CD4-positive, alpha-beta T cell treated with Interleukin-4 for 4 hours (primary cell): ENCODE results near the gene LRP3.
"Not testable (repeated sequence)": the region's sequence is repeated elsewhere in the genome, so short reads cannot be mapped to it uniquely, and the experiment has no call there.

Experiments
- DNase-seq: peaks from one replicate; pipeline ENCODE4 v3.0.0-alpha.2; 2020

Gene LRP3

GRCh38 chr19:33203529-33203928, 9.4 kb downstream of the LRP3 start:
- no peak for DNase-seq

DNA sequence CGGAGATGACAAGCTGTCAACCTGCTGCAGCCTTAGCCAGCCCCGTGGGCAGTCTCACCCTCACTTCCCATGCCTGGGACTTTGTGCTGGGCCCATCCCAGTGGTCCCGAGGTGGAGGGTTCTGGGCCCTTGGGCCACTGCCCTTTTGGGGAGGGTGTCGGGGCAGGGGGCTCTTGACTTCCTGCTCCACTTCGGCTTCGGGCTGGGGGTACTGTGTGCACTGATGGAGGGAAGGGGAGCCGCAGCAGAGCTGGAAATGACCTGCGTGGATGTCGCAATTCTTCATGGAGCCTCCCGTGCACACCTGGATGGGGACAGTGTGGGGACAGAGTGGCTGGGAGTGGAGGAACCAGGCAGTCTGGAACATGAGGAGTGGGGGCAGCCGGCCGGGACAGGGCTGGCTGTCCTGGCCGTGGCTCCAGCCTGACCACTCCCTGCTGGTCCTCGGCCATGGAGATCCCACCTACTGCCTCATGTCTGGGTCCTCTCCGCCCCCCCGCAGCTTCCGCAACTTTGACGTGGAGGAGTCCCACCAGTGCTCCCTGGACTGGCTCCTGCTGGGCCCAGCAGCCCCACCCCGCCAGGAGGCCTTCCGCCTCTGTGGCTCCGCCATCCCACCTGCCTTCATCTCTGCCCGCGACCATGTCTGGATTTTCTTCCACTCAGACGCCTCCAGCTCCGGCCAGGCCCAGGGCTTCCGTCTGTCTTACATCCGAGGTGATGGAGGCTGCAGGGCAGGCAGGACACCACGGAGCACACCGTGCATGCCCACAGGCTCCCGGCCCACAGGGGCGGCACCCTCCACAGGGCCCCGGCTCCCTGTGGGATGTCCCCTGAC, 10.2 kb downstream of the LRP3 start:
- no peak for DNase-seq

- DNase-seq, result no peak
These were observed 11.0 kb downstream of the LRP3 start for GRCh38 chr19:33205110-33205509.

- no peak for DNase-seq
These were observed 11.6 kb downstream of the LRP3 start for GRCh38 chr19:33205531-33206260.

- DNase-seq, result no peak
These were observed 12.3 kb downstream of the LRP3 start for GRCh38 chr19:33206261-33207039.

GRCh38 chr19:33207040-33207620, 13.0 kb downstream of the LRP3 start:
- no peak for DNase-seq

- no peak for DNase-seq
These were observed 13.8 kb downstream of the LRP3 start for GRCh38 chr19:33207903-33208302.

DNA sequence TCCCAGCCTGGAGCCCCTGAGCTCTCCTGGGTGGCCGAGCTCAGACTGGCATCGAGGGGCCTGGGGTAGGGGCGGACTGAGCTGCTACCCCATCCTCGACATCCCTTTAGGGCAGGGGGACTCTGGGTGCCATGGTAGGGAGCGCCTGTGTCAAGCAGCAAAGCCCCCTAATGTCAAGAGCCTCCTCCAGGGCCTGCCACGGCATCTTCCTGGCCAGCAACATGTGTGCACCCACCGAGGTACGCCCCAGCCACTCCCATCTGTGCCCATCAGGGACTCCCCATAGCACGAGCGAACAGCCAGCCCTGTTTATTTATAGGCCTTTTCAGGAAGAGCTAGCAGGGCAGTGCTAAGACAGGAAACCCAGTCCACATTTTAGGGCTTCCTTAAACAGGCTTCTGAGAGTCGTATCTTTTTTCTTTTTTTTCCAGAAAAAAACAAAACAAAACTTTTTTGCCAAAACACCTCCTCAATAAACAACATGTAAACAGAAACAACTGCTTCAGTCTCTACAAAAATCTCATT, 14.3 kb downstream of the LRP3 start:
- DNase-seq, result no peak

DNA sequence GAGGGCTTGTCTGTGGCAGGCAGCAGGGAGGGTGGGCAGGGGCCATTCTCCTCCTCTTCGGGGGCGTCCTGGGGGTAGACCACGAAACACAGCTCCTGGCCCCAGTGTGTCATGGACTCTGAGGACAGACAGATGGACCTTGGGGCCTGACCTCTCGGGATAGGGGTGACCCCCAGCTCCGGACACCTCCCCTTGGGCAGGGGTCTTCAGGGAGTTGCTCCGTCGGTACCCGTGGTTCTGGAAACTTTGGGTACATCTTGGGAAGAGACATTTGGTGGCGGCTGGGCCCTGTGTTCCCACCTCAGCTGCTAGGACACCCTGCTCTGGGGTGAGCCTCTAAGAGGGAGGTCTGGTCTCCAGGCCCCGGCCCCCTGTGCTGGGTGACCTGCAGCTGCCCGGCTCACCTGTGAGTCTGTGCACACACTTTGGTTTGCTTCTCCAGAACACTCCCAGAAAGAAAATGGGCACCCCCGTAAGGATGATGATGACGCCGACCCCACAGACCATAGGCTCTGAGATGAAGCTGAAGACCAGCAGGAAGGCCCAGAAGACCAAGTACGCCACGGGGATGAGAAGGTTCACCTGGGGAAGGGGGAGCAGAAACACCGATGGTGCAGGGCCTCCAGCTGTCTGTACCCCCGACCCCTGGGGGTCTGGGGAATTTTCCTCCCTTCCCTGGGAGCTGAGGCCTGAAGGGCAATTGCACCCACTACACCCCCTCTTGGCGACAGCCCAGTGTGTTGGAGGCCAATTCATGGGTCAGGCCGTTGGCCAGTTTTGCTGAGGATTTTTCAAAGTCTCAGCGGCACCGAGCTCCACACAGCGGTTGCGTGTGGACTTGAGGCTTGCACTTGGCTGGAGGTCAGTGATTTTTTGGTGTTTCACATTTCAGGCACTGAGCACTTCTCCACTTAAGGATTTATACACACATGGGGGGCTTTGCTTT, 15.0 kb downstream of the LRP3 start:
- DNase-seq, result no peak

DNA sequence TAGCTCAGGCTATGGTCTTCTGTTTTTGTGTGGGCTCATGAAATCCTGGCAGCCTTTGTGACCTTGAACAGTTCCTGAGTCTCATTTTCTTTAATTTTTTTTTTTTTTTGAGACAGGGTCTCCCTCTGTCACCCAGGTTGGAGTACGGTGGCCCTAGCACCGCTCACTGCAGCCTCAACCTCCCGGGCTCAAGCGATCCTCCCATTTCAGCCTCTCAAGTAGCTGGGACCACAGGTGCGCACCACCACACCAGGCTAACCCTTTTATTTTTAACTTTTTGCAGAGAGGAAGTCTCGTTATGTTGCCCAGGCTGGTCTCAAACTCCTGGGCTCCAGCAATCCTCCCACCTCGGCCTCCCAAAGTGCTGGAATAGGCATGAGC, 15.7 kb downstream of the LRP3 start:
- DNase-seq, result not testable (repeated sequence)

DNA sequence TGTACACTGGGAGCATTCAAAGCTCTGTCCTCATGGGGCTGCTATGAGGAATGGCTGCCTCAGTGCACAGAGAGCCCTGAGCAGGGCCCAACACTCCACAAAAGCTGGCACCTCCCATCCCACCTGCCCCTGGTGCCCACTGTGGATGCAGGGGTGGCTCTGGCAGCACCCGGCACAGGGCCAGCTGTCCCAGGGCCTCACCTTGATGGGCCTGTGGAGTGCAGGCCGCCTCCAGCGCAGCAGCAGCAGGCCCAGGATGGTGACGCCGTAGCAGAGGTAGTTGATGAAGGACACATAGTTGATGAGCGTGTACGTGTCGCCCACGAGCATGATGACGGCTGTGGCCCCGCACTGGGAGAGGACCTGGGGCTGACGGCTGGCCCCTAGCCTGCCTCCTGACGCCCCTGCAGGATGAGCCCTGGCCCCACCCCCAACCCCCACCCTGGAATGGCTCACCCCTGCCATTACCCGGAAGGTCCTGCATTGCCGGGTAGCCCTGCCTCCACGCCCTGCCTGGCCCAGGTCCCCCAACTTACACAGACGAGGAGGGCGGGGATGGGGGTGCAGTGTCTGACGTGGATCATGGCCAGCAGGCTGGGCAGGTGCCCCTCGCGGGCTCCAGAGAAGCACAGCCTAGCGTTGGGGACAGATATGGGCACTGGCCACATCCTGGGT, 16.3 kb downstream of the LRP3 start:
- DNase-seq, result no peak

DNA sequence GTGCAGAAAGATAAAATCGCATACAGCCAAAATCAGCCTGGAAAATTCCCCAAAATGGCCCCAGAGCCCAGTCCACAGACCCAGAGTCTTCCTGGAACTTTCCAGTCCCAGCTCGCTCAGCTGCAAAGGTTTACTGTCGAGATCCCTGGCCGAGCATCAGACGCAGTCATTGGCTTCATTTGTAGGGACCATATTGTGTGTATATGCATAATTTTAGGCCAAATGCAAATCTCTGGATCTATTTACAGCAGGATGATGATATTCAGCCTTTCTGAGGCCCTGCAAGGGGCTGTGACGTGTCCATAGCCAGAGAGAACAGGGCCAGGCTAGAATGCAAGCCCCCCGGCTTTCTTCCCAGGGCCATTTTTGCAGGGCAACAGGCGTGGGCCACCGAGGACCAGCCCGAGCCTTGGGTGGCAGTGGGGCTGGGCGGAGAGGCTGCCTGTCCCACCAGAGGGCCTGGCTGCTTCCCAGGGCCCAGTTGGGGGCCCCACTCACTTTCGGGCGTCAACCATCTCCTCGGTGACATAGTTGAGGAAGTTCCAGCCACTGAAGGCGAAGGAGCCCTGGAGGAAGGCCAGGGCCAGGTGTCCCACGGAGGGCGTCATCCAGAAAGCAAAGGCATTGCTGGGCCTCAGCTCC, 17.8 kb downstream of the LRP3 start:
- no peak for DNase-seq

DNA sequence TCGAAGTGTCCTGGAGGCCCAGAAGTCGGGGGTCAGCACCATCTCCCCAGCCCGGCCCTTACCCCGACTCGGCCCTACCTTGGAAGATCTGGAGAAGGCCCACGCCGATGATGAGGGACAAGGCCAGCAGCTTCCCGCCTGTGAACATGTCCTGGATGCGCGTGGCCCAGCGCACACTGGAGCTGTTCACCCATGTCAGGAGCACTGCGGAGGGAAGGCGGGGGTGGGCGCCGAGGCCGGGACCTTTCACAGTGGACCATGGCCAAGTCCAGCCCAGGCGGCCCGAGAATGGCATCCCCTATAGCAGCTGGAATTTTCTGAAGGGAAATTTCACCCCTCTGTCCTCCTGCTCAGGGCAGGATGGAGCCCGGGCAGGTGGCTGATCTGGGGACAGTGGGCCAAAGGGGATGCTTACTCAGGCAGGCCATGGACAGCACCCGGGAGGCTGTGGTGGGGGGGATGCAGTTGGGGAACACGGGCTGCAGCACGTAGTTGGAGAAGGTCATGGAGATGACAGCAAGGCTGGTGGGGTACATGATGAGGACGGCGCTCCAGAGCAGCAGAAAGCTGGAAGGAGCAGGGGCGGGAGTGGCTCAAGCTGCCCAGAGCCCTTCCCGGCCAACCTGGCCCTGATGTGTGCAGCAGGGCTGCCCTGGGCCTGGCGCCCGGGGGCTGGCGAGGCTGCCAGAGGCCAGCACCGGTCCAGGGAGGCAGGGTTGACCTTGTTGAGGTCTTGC, 18.5 kb downstream of the LRP3 start:
- DNase-seq, result no peak

- DNase-seq, result no peak
These were observed 20.5 kb downstream of the LRP3 start for GRCh38 chr19:33214596-33214995.

GRCh38 chr19:33215438-33216197, 21.5 kb downstream of the LRP3 start:
- no peak for DNase-seq

DNA sequence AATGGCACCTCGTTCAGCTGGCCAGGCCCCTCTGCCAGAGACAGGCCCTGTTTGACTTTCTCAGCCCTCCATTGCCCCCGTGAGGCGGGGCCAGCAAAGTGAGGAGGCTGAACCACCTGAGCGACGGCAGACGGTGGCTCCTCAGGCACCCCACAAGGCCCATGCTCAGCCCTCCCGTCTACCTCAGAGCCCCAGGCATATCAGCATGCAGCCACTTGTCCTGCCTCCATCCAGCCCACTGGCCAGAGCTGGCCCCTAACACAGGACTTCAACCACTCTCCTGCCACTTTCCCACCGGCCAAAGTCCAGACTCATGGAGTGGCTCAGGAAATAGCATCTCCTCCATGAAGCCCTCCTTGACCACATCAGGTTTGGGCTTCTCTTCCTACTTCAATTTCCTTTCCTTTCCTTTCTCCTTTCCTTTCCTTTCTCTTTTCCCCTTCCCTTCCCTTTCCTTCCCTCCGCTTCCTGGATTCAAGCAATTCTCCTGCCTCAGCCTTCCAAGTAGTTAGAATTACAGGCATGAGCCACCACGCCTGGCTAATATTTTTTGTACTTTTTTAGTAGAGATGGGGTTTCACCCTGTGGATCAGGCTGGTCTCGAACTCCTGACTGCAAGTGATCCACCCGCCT, 22.2 kb downstream of the LRP3 start:
- DNase-seq, result no peak

DNA sequence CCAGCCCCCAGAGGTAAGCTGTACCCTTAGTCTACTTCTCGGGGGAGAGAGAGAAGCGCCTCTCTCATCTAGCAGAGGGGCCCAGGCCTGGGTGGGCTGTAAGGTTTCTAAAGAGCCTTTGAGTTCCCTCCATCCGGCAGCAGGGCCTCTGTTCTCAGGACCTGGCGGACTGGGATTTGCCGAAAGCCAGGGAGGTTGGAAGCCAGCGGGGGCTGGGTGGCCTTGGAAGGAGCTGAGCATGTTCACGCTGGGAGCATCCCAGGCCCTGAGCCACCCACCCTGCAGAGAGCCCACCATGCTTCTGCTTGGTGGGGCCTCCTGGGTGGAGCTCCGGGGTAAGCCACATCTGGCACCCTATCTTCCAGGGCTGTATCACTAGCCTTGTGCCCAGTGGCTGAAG, 23.8 kb downstream of the LRP3 start:
- DNase-seq, result no peak

DNA sequence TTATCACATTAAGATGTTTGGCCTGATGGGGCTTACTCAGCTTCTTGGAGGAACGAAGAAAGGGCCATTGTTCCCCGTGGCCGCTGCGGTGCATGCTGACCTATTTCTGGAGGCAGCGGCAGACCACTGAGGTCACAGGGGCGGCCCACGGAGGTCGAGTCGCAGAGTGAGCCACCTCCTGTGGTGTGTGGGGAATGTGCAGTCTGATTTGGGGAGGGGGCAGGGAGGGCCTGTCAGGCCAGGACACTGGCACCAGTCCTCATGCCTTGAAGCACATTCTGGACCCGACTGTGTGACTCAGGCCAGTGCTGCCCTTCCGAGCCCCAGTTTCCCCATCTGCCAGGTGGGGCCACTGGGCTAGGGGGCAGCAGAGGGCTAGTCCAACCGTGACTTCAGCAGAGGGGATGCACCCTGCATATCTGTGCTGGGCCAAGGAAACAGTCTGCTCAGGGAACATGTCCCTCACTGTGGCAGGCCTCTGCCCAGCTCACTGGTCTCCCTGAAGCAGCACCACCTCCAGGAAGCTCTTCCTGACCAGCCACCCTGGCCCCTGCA, 25.2 kb downstream of the LRP3 start:
- DNase-seq, result no peak
